SIG-M5 (cell line): ENCODE results near the gene ASB4.
"Not testable (repeated sequence)": the region's sequence is repeated elsewhere in the genome, so short reads cannot be mapped to it uniquely, and the experiment has no call there.

Experiments used
- DNase-seq: peaks from one replicate; lab custom pipeline; 2025; lab: John Stamatoyannopoulos, UW

The ASB4 gene

DNA sequence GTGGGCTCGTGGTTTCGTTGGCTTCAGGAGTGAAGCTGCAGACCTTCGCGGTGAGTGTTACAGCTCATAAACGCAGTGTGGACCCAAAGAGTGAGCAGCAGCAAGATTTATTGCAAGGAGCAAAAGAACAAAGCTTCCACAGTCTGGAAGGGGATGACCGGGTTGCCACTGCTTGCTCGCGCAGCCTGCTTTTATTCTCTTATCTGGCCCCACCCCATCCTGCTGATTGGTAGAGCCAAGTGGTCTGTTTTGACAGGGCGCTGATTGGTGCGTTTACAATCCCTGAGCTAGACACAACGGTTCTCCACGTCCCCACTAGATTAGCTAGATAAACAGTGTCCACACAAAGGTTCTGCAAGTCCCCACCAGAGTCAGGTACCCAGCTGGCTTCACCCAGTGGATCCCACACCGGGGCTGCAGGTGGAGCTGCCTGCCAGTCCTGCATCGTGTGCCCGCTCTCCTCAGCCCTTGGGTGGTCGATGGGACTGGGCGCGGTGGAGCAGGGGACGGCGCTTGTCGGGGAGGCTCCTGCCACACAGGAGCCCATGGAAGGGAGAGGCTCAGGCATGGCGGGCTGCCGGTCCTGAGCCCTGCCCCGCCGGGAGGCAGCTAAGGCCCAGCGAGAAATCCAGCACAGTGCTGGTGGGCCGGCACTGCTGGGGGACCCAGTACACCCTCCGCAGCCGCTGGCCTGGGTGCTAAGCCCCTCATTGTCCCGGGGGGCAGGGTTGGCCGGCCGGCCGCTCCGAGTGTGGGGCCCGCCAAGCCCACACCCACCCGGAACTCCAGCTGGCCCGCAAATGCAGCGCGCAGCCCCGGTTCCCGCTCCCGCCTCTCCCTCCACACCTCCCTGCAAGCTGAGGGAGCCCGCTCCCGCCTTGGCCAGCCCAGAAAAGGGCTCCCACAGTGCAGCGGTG is 66.5 kb downstream of the ASB4 start:
- DNase-seq: not testable (repeated sequence)

GRCh38 chr7:95553939-95554338 is 68.2 kb downstream of the ASB4 start:
- DNase-seq: no peak

DNA sequence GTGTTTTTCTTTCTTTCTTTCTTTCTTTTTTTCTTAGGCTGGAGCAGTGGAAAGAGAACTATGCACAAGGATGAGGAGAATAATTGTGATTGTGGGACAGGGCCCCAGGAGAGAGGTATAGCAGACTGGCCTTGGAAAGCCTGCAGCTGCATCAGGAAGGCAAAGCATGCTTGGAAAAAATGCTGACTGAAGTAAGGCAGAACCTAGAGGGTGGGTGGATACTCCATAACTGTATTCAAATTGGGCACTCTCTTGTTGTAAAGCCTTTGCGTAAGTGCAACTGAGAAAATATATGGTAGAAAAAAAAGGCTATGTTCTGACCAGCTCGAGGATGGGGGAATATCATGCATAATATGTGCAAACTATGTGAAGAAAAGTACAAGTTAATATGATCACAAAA is 71.0 kb downstream of the ASB4 start:
- DNase-seq: no peak

DNA sequence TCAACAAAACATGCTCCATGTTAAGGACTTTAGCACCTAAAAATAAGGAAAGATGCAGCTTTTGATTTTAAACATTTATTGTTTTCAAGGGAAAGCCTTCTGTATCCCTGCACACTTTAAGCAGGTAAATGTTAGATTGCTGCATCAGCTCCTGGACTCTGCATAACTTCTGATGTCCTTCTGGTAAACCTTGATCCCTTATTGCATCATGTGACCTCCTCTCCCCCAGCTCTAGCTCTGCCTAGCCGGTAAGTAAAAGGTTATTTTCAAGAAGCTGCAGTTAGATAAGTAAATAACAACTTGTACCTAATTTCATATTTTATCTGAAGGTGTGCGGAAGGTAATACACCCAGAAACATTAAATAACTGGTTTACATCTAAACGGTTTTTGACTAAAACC is 73.1 kb downstream of the ASB4 start:
- DNase-seq: no peak

DNA sequence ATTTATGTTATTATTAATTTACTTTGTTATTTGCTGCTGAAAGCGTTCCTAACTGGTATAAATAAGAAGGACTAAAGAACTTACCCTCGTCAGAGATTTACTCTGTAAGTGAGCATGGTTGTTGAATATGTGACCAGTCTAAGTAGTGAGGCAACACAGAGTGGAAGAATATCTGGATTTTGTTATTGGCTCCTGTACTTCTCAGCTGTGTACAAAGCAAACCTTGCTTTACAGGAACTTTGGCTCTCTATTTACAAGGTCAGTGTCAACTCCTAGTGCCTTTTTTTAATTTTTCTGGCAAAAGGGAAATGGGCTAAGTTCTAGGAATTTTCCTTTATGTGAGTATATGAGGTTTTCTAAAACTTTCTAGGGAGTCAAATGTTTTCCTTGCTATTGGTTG is 74.9 kb downstream of the ASB4 start:
- no peak for DNase-seq

DNA sequence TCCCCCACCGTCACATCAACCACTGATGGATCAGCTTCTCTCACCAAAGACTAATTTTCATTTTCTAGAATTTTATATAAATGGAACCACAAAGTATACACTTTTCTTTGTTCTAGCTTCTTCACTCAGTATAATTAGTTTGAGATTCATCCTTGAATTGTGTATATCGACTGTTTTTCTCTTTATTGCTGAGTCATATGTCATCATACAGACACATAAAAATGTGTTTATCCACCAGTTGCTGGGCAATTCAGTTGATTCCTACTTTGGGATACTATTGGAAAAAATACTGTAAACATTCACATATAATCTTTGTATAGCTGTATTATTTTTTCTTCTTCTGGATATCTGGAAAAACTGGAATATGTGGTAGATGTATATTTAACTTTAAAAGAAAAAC is 84.0 kb downstream of the ASB4 start:
- DNase-seq: no peak

DNA sequence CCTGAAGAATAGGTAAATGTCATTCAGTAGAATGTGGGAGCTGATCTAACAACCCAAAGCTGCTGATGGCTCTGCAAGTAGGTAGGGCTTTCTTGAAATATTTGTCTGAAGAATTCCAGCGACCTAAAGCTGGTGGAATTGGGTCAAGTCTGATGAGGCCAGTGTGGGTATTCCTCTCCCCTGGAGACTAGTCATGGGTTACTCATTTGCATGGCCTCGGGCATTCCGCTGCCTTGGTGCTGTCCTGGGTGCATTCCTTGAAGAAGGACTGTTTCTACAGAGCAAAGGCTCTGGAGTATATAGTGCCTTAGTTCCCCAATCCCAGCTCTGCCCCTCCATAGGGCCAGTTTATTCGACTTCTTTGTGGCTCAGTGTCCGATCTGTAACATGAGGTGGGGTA is 91.4 kb downstream of the ASB4 start:
- no peak for DNase-seq

DNA sequence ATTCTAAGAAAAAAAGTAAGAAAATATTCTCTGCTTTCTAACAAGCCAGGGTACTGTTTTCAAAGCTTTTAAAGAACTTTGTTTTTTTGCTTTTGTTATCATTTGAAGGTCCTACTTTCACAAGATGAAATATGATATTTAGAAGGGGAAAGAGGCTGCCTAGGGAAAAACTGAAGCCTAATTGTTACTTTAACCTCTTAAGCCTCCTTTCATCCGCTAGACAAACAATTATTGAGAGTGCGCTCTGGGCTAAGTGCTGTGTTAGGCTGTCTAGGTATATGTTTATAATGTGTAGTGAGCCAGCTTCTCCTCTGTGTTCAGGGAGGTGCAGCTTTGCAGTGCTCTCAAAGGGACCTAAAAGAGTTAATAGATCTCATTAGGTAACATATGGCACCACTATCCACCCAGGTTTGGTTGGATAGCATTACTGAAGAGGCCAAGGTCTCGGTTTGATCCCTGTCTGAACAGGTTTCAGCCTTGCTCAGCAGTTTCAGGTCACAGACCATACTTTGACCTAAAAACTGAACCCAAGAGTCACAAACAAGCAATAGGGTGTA is 92.6 kb downstream of the ASB4 start:
- DNase-seq: no peak

DNA sequence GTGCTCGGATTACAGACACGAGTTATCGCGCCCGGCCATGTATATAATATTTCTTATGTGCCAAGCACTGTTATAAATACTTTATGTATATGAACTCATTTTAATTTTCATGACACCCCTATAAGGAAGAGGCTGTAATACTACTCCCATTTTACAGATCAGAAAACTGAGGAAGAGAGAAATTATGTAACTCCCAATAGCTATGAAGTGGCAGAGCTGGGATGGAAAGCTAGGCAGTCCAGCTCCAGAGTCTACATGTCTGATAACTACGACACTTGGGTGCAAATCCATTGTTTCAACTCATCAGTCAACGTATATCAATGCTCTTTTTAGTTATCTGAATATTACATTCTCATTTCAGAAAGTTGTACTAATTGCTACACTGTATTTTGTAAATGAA is 93.6 kb downstream of the ASB4 start:
- no peak for DNase-seq

DNA sequence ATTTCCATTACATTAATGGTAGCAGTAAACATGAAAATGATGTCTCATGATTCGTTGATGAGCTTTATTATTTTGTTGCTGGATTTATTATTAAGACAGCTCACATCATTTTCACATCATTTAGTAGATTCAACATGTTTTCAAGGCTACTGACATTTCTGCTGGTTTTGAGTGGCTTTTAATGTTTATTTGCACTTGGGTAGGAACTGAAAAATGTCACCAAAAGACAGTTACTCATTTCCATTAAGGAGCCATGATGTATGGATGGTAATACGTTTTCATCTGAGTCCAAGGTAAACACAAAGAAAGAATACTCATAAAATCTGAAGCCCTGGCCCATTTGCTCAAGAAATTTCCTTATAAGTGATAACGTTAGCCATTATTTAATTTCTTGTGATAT is 95.7 kb downstream of the ASB4 start:
- no peak for DNase-seq

DNA sequence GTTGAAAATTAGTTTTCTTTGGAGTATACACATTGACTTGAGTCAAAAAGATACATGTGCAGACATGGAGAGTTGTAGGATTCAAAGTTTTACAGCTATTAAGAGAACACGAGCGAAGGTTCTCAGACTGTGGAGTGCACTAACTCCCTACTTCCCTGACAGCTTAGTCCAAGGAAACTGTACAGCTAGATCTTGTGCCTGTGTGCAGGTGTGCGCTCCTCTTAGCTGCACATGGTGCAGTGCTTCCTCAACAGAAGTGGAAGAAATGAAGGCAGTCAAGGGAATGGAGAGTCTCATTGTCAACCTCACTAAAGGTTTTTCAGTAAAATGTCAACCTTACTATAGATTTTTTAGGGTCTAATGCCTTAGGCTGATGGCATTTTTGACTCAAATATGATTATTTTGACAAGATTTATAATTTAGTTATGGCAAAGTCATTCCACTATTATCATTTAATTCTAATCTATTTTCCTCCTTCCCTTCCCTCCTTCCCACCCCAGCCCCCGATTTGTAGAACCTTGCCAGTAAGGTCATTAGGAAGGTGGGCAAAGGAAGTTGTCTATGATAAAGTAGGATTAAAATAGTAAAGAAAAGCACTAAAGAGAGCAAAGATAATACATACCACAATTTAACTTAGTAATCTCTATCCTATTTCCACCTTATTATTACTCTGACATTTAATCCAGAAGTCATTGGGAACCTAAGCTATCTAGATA is 97.0 kb downstream of the ASB4 start:
- no peak for DNase-seq

GRCh38 chr7:95583834-95584621 is 98.3 kb downstream of the ASB4 start:
- DNase-seq: no peak

DNA sequence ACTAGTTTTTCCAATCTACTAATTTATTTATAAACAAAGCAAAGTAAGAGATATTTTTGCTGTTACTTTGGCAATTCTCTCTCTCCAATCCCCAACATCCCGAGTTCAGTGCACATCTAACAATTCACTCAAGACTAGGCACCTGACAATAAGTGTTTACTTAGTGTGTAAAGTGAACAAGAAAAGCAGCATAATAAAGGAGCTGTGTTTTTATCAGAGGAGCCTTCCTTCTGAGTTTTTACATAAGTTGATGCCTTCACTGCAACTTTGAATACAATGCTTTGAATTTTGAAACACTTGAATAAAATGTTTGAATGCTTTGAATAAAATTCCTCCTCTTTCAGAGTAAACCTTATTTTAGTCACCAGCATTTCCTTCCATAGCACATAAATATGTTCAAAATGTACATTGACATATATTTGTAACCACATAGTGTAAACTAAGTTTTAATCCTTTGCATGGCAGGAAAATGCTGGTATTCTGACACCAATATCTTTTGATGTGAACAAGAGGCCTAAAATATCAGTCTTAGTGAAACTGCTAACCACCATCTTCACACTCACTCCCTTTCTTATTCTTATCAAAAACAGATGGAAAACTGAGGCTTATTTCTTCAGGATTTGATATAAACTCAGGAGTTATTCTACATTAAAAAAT is 99.2 kb downstream of the ASB4 start:
- no peak for DNase-seq

- DNase-seq: no peak
Measured at GRCh38 chr7:95585426-95585789, 99.7 kb downstream of the ASB4 start.

DNA sequence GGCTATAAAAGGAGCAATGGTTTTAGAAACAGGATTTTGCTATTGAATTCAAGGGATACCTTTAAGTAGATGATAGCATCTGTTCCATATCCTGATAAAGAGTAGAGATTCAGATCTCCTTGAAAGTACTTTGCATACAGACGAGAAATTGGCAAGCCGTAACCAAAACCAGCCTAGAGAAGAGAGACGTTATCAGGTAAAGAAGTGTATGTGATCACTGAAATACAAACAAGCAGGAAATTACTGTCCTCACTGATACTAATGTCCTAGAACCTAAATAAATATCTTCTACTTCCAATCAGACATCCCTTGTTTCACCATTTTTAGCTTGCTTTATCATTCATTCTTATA is 101.2 kb downstream of the ASB4 start:
- DNase-seq: no peak

- no peak for DNase-seq
Measured at GRCh38 chr7:95589031-95589430, 103.3 kb downstream of the ASB4 start.

DNA sequence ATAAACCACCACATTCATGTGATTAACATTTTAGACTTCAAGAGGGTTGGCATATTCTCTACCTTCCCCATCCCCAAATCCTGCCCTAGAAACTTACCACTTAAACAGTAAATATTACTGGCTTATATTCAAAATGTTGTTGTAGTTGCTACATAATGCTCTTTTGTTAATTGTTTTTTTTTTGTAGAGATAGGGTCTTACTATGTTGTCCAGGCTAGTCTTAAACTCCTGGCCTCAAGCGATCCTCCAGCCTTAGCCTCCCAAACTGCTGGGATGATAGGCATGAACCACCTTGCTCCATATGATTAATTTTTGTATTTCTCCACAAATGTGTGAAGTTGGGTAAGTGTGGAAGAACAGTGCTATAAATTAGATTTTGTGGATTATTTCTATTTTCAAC is 104.0 kb downstream of the ASB4 start:
- no peak for DNase-seq
